Measurements from ENCODE around the gene LCN1. TPM values are rescaled to one million over a fixed set of nuclear protein-coding genes. Genes with fewer than 3 reads are reported as not detected.
A peak's percentile ranks its signal among the peaks of the same experiment; 100 is the strongest.

LCN1 gene
- total and polyA plus RNA-seq, 2 of the 8 experiments (the other 6 are each of a cell fraction or from before 2014, with no cell fraction given) = not detected

DNA sequence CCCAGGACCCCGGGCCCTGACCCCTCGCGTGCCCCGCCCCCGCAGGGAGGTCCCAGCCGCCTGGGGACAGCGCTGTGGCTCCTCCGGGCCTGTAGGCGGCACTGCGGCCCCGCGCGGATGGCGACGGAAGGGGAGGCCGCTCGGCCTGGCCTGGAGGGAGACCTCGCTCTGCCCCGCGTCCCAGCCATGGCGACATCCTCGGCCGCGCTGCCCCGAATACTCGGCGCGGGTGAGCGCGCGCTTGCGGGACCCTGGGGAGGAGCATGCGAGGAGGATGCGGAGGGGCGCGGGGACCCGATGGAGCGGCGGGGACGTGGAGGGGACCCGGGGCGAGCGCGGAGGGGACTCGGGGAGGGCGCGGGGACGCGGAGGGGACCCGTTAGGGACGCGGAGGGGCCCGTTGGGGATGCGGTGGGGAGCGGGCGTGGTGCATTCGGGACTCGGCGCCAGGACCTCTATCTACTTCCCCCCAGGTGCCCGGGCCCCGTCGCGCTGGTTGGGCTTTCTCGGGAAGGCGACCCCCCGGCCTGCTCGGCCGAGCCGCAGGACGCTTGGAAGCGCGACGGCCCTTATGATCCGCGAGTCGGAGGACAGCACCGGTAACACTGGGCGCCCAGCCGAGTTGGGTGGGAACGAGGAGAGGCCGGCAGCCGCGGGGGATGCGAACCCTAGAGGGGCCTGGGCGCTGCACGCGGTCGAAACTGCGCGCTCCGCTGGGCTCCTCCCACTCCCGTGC is 20.5 kb upstream of the LCN1 start, which contains the start of gene MRPS2 (continued):
- TF ChIP-seq, protein P1, sequence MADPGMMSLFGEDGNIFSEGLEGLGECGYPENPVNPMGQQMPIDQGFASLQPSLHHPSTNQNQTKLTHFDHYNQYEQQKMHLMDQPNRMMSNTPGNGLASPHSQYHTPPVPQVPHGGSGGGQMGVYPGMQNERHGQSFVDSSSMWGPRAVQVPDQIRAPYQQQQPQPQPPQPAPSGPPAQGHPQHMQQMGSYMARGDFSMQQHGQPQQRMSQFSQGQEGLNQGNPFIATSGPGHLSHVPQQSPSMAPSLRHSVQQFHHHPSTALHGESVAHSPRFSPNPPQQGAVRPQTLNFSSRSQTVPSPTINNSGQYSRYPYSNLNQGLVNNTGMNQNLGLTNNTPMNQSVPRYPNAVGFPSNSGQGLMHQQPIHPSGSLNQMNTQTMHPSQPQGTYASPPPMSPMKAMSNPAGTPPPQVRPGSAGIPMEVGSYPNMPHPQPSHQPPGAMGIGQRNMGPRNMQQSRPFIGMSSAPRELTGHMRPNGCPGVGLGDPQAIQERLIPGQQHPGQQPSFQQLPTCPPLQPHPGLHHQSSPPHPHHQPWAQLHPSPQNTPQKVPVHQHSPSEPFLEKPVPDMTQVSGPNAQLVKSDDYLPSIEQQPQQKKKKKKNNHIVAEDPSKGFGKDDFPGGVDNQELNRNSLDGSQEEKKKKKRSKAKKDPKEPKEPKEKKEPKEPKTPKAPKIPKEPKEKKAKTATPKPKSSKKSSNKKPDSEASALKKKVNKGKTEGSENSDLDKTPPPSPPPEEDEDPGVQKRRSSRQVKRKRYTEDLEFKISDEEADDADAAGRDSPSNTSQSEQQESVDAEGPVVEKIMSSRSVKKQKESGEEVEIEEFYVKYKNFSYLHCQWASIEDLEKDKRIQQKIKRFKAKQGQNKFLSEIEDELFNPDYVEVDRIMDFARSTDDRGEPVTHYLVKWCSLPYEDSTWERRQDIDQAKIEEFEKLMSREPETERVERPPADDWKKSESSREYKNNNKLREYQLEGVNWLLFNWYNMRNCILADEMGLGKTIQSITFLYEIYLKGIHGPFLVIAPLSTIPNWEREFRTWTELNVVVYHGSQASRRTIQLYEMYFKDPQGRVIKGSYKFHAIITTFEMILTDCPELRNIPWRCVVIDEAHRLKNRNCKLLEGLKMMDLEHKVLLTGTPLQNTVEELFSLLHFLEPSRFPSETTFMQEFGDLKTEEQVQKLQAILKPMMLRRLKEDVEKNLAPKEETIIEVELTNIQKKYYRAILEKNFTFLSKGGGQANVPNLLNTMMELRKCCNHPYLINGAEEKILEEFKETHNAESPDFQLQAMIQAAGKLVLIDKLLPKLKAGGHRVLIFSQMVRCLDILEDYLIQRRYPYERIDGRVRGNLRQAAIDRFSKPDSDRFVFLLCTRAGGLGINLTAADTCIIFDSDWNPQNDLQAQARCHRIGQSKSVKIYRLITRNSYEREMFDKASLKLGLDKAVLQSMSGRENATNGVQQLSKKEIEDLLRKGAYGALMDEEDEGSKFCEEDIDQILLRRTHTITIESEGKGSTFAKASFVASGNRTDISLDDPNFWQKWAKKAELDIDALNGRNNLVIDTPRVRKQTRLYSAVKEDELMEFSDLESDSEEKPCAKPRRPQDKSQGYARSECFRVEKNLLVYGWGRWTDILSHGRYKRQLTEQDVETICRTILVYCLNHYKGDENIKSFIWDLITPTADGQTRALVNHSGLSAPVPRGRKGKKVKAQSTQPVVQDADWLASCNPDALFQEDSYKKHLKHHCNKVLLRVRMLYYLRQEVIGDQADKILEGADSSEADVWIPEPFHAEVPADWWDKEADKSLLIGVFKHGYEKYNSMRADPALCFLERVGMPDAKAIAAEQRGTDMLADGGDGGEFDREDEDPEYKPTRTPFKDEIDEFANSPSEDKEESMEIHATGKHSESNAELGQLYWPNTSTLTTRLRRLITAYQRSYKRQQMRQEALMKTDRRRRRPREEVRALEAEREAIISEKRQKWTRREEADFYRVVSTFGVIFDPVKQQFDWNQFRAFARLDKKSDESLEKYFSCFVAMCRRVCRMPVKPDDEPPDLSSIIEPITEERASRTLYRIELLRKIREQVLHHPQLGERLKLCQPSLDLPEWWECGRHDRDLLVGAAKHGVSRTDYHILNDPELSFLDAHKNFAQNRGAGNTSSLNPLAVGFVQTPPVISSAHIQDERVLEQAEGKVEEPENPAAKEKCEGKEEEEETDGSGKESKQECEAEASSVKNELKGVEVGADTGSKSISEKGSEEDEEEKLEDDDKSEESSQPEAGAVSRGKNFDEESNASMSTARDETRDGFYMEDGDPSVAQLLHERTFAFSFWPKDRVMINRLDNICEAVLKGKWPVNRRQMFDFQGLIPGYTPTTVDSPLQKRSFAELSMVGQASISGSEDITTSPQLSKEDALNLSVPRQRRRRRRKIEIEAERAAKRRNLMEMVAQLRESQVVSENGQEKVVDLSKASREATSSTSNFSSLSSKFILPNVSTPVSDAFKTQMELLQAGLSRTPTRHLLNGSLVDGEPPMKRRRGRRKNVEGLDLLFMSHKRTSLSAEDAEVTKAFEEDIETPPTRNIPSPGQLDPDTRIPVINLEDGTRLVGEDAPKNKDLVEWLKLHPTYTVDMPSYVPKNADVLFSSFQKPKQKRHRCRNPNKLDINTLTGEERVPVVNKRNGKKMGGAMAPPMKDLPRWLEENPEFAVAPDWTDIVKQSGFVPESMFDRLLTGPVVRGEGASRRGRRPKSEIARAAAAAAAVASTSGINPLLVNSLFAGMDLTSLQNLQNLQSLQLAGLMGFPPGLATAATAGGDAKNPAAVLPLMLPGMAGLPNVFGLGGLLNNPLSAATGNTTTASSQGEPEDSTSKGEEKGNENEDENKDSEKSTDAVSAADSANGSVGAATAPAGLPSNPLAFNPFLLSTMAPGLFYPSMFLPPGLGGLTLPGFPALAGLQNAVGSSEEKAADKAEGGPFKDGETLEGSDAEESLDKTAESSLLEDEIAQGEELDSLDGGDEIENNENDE (IDR thresholded peaks at IDR 0.05; ENCODE audit: insufficient replicate concordance, low read length) = no peak
- no peak for TF ChIP-seq SUZ12 (IDR thresholded peaks at IDR 0.05; ENCODE audit: low read length)
- TF ChIP-seq MAFK (IDR thresholded peaks at IDR 0.05; ENCODE audit: low read depth, low read length) = no peak
- 0 out of 2 replicates have a peak, but pooled peaks have one; percentile 27 for TF ChIP-seq JUND (IDR thresholded peaks at IDR 0.05; ENCODE audit: low read length)
- no peak for TF ChIP-seq EP300 (IDR thresholded peaks at IDR 0.05; ENCODE audit: borderline replicate concordance in 1 of 2, low read depth in 2 of 2, low read length in 2 of 2)
- TF ChIP-seq TCF12 (IDR thresholded peaks at IDR 0.05; ENCODE audit: low read depth, low read length) = no peak
- peak; percentile 91 for TF ChIP-seq BACH1 (IDR thresholded peaks at IDR 0.05; ENCODE audit: low read length)
- peak; percentile 12; the same call in 1 of the 2 replicates for TF ChIP-seq TEAD4 (IDR thresholded peaks at IDR 0.05; ENCODE audit: low read depth, low read length)
- TF ChIP-seq CBX5 (IDR thresholded peaks at IDR 0.05; ENCODE audit: low read depth, low read length) = no peak
- no peak for TF ChIP-seq BCL11A (IDR thresholded peaks at IDR 0.05; ENCODE audit: low read depth in 2 of 2, low read length in 2 of 2)
- TF ChIP-seq NRF1 (IDR thresholded peaks at IDR 0.05; ENCODE audit: low read depth, low read length) = no peak

Data from H1 (cell line).